GM12878 (cell line): ENCODE data around the gene METTL13. TPM values are rescaled to one million over a fixed set of nuclear protein-coding genes. Genes with fewer than 3 reads are reported as not detected.

Experiments used
- ATAC-seq: fragments of 200-7000 bp; cut with Tn5 transposase; 3 replicates; pipeline ENCODE4 v1.9.1; 2020; ENCODE audit warnings: mild to moderate bottlenecking, moderate library complexity
- BruUV-seq: library from RNA; stranded (reverse); fragments of 400-500 nt; replicated peaks from 2 replicates; lab custom pipeline; 2021; lab: Mats Ljungman, UMichigan
- CTCF ChIA-PET: fragments of 300-600 bp; sonication (Branson Sonifier 250); formaldehyde crosslinking; extraction: SDS; loops from one replicate; lab custom pipeline; 2021; ENCODE audit warnings: inconsistent platforms; lab: Yijun Ruan, JAX
- POLR2A ChIA-PET: fragments of 350-600 bp; formaldehyde crosslinking; extraction: SDS; loops from one replicate; lab custom pipeline; 2021; ENCODE audit warnings: inconsistent platforms; lab: Charles Lee
- RAD21 ChIA-PET: fragments of 300-600 bp; sonication (Branson Sonifier 250); formaldehyde crosslinking; loops from one replicate; lab custom pipeline; 2023; ENCODE audit warnings: antibody characterized with exemption; ENCODE audit not compliant: unreplicated experiment; lab: Charles Lee
- SMC1A ChIA-PET: fragments of 300-600 bp; sonication (Branson Sonifier 250); formaldehyde crosslinking; loops from one replicate; lab custom pipeline; 2023; ENCODE audit not compliant: unreplicated experiment, uncharacterized antibody; lab: Charles Lee
- DNase-seq: peaks from one replicate; pipeline ENCODE4 v3.0.0-alpha.2; 2011; ENCODE audit warnings: low read depth, low spot score
- FAIRE-seq: peaks from 3 replicates; lab custom pipeline; 2011; peaks lifted over from hg19 to GRCh38; lab: Jason Lieb, UNC
- H2AFZ ChIP-seq: 2 replicates; pipeline ENCODE4 v1.6.0; 2011; ENCODE audit warnings: low read depth, low read length, control low read depth; ENCODE audit not compliant: control insufficient read depth
- H3K27ac ChIP-seq: 2 replicates; pipeline ENCODE4 v1.5.1; 2011; ENCODE audit warnings: control low read depth; ENCODE audit not compliant: control insufficient read depth, insufficient read depth
- H3K27me3 ChIP-seq, 2 experiments: replicated peaks in 1 of 2; 2 replicates each; pipeline versions ENCODE4 v1.6.0 to v1.6.1; 2011; ENCODE audit warnings: low read length in 1 of 2; ENCODE audit not compliant: control insufficient read depth in 2 of 2, insufficient read depth in 2 of 2
- H3K36me3 ChIP-seq, 2 experiments: 2 replicates each; pipeline ENCODE4 v1.5.1; 2011; ENCODE audit warnings: low read length in 1 of 2; ENCODE audit not compliant: control insufficient read depth in 2 of 2, insufficient read depth in 2 of 2
- H3K4me1 ChIP-seq: 2 replicates; pipeline ENCODE4 v1.6.1; 2011; ENCODE audit warnings: mild to moderate bottlenecking, low read length, moderate library complexity, mixed read lengths; ENCODE audit not compliant: control insufficient read depth, insufficient read depth
- H3K4me2 ChIP-seq: 2 replicates; pipeline ENCODE4 v1.6.0; 2011; ENCODE audit warnings: control low read depth; ENCODE audit not compliant: control insufficient read depth, insufficient read depth
- H3K4me3 ChIP-seq: fragments of 200-600 bp; sonication (generic); 2 replicates; pipeline ENCODE4 v1.5.1; 2016
- H3K79me2 ChIP-seq: 2 replicates; pipeline ENCODE4 v1.6.0; 2011; ENCODE audit warnings: low read length; ENCODE audit not compliant: control insufficient read depth, insufficient read depth
- H3K9ac ChIP-seq: 2 replicates; pipeline ENCODE4 v1.8.0; 2011; ENCODE audit warnings: low read length, control low read depth, mixed read lengths; ENCODE audit not compliant: control insufficient read depth, insufficient read depth
- H3K9me3 ChIP-seq: replicated peaks from 3 replicates; pipeline ENCODE4 v1.5.1; 2011; ENCODE audit warnings: mild to moderate bottlenecking, low read length; ENCODE audit not compliant: control insufficient read depth, insufficient read depth
- H4K20me1 ChIP-seq: 2 replicates; pipeline ENCODE4 v1.6.0; 2011; ENCODE audit not compliant: control insufficient read depth, insufficient read depth
- BACH1 ChIP-seq: fragments of 450-650 bp; IDR thresholded peaks from 2 replicates; pipeline ENCODE4 v1.6.1; 2017; ENCODE audit warnings: mild to moderate bottlenecking, borderline replicate concordance
- CBFB ChIP-seq: IDR thresholded peaks from 2 replicates; pipeline ENCODE4 v1.6.1; 2016; ENCODE audit warnings: antibody characterized with exemption, low read depth
- CBX3 ChIP-seq: fragments of 200-600 bp; sonication (generic); IDR thresholded peaks from 2 replicates; pipeline ENCODE4 v1.6.1; 2016; ENCODE audit warnings: low read depth, borderline replicate concordance
- CBX5 ChIP-seq: sonication (generic); IDR thresholded peaks from 2 replicates; pipeline ENCODE4 v1.6.1; 2016; ENCODE audit warnings: low read depth, moderate library complexity, mild to moderate bottlenecking, inconsistent platforms
- CHD2 ChIP-seq: IDR thresholded peaks from 2 replicates; pipeline ENCODE4 v1.6.1; 2011; ENCODE audit warnings: low read depth, low read length, improper control_type of control experiment, borderline replicate concordance
- IKZF2 ChIP-seq, 2 experiments: fragments of 450-650 bp; IDR thresholded peaks; 2 replicates each; pipeline ENCODE4 v1.6.1; 2017; ENCODE audit warnings: mild to moderate bottlenecking in 2 of 2, moderate library complexity in 2 of 2
- MXI1 ChIP-seq: fragments of 150-350 bp; IDR thresholded peaks from 2 replicates; pipeline ENCODE4 v1.6.1; 2011; ENCODE audit warnings: low read depth, mild to moderate bottlenecking, inconsistent platforms, low read length, improper control_type of control experiment
- MYB ChIP-seq: fragments of 150-350 bp; IDR thresholded peaks from 2 replicates; pipeline ENCODE4 v1.6.1; 2014; ENCODE audit warnings: mild to moderate bottlenecking, low read depth, low read length, borderline replicate concordance
- NFYB ChIP-seq: IDR thresholded peaks from 2 replicates; pipeline ENCODE4 v1.6.1; 2011; ENCODE audit warnings: low read depth, mild to moderate bottlenecking, low read length, improper control_type of control experiment, moderate library complexity; ENCODE audit not compliant: insufficient read depth
- NR2C1 ChIP-seq: fragments of 450-650 bp; IDR thresholded peaks from 2 replicates; pipeline ENCODE4 v1.6.1; 2017; ENCODE audit warnings: antibody characterized with exemption, mild to moderate bottlenecking, moderate library complexity
- POU2F2 ChIP-seq: IDR thresholded peaks from 3 replicates; pipeline ENCODE4 v1.6.1; 2011; ENCODE audit warnings: low read depth, mild to moderate bottlenecking, low read length, borderline replicate concordance
- RAD51 ChIP-seq: fragments of 450-650 bp; IDR thresholded peaks from 2 replicates; pipeline ENCODE4 v1.6.1; 2016; ENCODE audit warnings: moderate library complexity, mild to moderate bottlenecking, inconsistent platforms
- RCOR1 ChIP-seq: conservative IDR thresholded peaks from 2 replicates; pipeline ENCODE4 v1.6.1; 2012; ENCODE audit warnings: low read depth, low read length, improper control_type of control experiment
- RFX5 ChIP-seq: IDR thresholded peaks from 2 replicates; pipeline ENCODE4 v1.6.1; 2011; ENCODE audit warnings: low read depth, low read length, improper control_type of control experiment
- WGBS: methylation state at CpG from one replicate; pipeline ENCODE4 v1.1.6; 2016; ENCODE audit warnings: low lambda C conversion rate; ENCODE audit not compliant: insufficient replicate concordance, insufficient coverage; ENCODE audit errors: missing lambda C conversion rate; 5-methylcytosine and 5-hydroxymethylcytosine counted together
- in situ Hi-C: fragments of 300-500 bp; cut with MboI; formaldehyde crosslinking; loops from 9 replicates; pipeline ENCODE4 v1.14.3; 2018; ENCODE audit warnings: mixed read lengths
- intact Hi-C: fragments of 100-400 bp; cut with micrococcal nuclease; formaldehyde crosslinking; loops from one replicate; pipeline ENCODE4 v1.14.2; 2022; ENCODE audit not compliant: unreplicated experiment
- polyA plus RNA-seq, 11 experiments: library from polyadenylated mRNA; depleted of rRNA in 4 of 11; unstranded in 6 of 11; stranded (reverse) in 5 of 11; fragments of >200 nt; fragmentation: Nextera tagmentation in 4 of 11; fragmentation: Illumina TruSeq in 1 of 11; extraction: Ambion mirVana in 4 of 11; extraction: Trizol in 1 of 11; gene quantifications; 1 replicate in 1 of 11; 2 replicates in 10 of 11; pipeline versions ENCODE4 v1.2.1 to v1.2.3, GENCODE V29; 2011 to 2016; ENCODE audit warnings: inconsistent platforms in 2 of 11, missing spikeins in 2 of 11, low read depth in 1 of 11
- total RNA-seq, 4 experiments: library from RNA; depleted of rRNA in 3 of 4; stranded (reverse); fragments of >200 nt in 3 of 4; fragmentation: Illumina TruSeq in 1 of 4; extraction: Trizol in 1 of 4; gene quantifications; 2 replicates each; pipeline versions ENCODE4 v1.2.1 to v1.2.3, GENCODE V29; 2013 to 2021
- TF ChIP-seq, protein P1 (sequence below): IDR thresholded peaks from 2 replicates; pipeline ENCODE4 v1.6.1; 2012; ENCODE audit warnings: low read depth, low read length, improper control_type of control experiment
- TF ChIP-seq, protein P2 (sequence below): fragments of 450-650 bp; IDR thresholded peaks from 2 replicates; pipeline ENCODE4 v1.6.1; 2017; ENCODE audit warnings: antibody characterized with exemption, mild to moderate bottlenecking, moderate library complexity
- TF ChIP-seq, protein P3 (sequence below): IDR thresholded peaks from 2 replicates; pipeline ENCODE4 v1.6.1; 2012; ENCODE audit warnings: low read depth, low read length, improper control_type of control experiment
- TF ChIP-seq, protein P4 (sequence below): IDR thresholded peaks from 2 replicates; pipeline ENCODE4 v1.6.1; 2012; ENCODE audit warnings: low read depth, low read length, improper control_type of control experiment
- TF ChIP-seq, protein P5 (sequence below): fragments of 450-650 bp; IDR thresholded peaks from 2 replicates; pipeline ENCODE4 v1.6.1; 2017; ENCODE audit warnings: low read depth, mild to moderate bottlenecking, moderate library complexity

The METTL13 gene
- total and polyA plus RNA-seq, 10 of the 15 experiments (the other 5 are each of a cell fraction or from before 2014, with no cell fraction given) = 12.2 to 47.2 (median 35.0) TPM

DNA sequence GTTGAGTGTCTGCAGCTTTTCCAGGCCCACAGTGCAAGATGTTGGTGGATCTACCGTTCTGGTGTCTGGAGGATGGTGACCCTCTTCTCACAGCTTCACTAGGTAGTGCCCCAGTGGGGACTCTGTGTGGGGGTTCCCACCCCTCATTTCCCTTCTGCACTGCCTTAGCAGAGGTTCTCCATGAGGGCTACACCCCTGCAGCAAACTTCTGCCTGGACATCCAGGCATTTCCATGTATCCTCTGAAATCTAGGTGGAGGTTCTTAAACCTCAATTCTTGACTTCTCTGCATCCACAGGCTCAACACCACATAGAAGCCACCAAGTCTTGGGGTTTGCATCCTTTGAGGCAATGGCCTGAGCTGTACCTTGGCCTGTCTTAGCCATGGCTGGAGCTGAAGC lies 45.5 kb downstream of the METTL13 start:
- Histone ChIP-seq H3K4me1 (no peaks in the 10 kb centered on the region), H3K4me2 (no peak overlapping the region), H4K20me1 (no peaks in the 10 kb centered on the region), H3K79me2 (no peaks in the 10 kb centered on the region), H3K4me3 (no peak overlapping the region), H3K27ac (no peak overlapping the region), H3K9me3 (no peaks in the 10 kb centered on the region; the same call in 1 of the 3 replicates), H3K27me3 (no peaks in the 10 kb centered on the region), H2AFZ (no peak overlapping the region), H3K36me3 (no peaks in the 10 kb centered on the region), H3K9ac (no peak overlapping the region)
- ATAC-seq = no peak
- DNase-seq = no peak
- SMC1A ChIA-PET = no interaction called here
- RAD21 ChIA-PET = no interaction called here
- CTCF ChIA-PET = no interaction called here
- intact Hi-C loops = no loop called here
- FAIRE-seq = no peak
- POLR2A ChIA-PET = no interaction called here
- 33% methylated on average over 1 of the region's 1 CpG for WGBS
- TF ChIP-seq, protein P1, sequence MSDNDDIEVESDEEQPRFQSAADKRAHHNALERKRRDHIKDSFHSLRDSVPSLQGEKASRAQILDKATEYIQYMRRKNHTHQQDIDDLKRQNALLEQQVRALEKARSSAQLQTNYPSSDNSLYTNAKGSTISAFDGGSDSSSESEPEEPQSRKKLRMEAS = no peak
- TF ChIP-seq NFYB (no peak), CBFB (no peak), RAD51 (no peak), NR2C1 (no peak), CBX5 (no peak; the same call in 1 of the 2 replicates), BACH1 (no peak), RFX5 (no peak), CBX3 (no peak), IKZF2 (IDR thresholded peaks at IDR 0.05) (no peak), MXI1 (no peak), POU2F2 (no peak), RCOR1 (no peak), CHD2 (no peak), MYB (no peak)
- TF ChIP-seq, protein P2, sequence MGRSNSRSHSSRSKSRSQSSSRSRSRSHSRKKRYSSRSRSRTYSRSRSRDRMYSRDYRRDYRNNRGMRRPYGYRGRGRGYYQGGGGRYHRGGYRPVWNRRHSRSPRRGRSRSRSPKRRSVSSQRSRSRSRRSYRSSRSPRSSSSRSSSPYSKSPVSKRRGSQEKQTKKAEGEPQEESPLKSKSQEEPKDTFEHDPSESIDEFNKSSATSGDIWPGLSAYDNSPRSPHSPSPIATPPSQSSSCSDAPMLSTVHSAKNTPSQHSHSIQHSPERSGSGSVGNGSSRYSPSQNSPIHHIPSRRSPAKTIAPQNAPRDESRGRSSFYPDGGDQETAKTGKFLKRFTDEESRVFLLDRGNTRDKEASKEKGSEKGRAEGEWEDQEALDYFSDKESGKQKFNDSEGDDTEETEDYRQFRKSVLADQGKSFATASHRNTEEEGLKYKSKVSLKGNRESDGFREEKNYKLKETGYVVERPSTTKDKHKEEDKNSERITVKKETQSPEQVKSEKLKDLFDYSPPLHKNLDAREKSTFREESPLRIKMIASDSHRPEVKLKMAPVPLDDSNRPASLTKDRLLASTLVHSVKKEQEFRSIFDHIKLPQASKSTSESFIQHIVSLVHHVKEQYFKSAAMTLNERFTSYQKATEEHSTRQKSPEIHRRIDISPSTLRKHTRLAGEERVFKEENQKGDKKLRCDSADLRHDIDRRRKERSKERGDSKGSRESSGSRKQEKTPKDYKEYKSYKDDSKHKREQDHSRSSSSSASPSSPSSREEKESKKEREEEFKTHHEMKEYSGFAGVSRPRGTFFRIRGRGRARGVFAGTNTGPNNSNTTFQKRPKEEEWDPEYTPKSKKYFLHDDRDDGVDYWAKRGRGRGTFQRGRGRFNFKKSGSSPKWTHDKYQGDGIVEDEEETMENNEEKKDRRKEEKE = no peak
- TF ChIP-seq, protein P3, sequence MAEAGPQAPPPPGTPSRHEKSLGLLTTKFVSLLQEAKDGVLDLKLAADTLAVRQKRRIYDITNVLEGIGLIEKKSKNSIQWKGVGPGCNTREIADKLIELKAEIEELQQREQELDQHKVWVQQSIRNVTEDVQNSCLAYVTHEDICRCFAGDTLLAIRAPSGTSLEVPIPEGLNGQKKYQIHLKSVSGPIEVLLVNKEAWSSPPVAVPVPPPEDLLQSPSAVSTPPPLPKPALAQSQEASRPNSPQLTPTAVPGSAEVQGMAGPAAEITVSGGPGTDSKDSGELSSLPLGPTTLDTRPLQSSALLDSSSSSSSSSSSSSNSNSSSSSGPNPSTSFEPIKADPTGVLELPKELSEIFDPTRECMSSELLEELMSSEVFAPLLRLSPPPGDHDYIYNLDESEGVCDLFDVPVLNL = no peak
- TF ChIP-seq, protein P4, sequence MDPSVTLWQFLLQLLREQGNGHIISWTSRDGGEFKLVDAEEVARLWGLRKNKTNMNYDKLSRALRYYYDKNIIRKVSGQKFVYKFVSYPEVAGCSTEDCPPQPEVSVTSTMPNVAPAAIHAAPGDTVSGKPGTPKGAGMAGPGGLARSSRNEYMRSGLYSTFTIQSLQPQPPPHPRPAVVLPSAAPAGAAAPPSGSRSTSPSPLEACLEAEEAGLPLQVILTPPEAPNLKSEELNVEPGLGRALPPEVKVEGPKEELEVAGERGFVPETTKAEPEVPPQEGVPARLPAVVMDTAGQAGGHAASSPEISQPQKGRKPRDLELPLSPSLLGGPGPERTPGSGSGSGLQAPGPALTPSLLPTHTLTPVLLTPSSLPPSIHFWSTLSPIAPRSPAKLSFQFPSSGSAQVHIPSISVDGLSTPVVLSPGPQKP = no peak
- TF ChIP-seq, protein P5, sequence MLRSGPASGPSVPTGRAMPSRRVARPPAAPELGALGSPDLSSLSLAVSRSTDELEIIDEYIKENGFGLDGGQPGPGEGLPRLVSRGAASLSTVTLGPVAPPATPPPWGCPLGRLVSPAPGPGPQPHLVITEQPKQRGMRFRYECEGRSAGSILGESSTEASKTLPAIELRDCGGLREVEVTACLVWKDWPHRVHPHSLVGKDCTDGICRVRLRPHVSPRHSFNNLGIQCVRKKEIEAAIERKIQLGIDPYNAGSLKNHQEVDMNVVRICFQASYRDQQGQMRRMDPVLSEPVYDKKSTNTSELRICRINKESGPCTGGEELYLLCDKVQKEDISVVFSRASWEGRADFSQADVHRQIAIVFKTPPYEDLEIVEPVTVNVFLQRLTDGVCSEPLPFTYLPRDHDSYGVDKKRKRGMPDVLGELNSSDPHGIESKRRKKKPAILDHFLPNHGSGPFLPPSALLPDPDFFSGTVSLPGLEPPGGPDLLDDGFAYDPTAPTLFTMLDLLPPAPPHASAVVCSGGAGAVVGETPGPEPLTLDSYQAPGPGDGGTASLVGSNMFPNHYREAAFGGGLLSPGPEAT = no peak
- in situ Hi-C loops = no loop called here
- no TSS peak for BruUV-seq
